H9 (cell line): ENCODE results near the gene MYO1F. TPM values are rescaled to one million over a fixed set of nuclear protein-coding genes. Genes with fewer than 3 reads are reported as not detected.

Source experiments
- DNase-seq: peaks from one replicate; pipeline ENCODE4 v3.0.0-alpha.2; 2017
- H2AFZ ChIP-seq: one replicate; pipeline ENCODE4 v1.6.1; 2013; ENCODE audit warnings: mild to moderate bottlenecking, low read length, control low read depth, moderate library complexity
- H2AK5ac ChIP-seq: 2 replicates; pipeline ENCODE4 v1.6.1; 2013; ENCODE audit warnings: low read length, control low read depth, mixed read lengths; ENCODE audit not compliant: insufficient read length
- H2BK120ac ChIP-seq: one replicate; pipeline ENCODE4 v1.6.1; 2013; ENCODE audit warnings: low read depth, mild to moderate bottlenecking, low read length, control low read depth, inconsistent platforms; ENCODE audit not compliant: poor library complexity, severe bottlenecking
- H2BK12ac ChIP-seq: 2 replicates; pipeline ENCODE4 v1.6.1; 2013; ENCODE audit warnings: low read length, control low read depth, mixed read lengths, low read depth; ENCODE audit not compliant: insufficient read length
- H2BK15ac ChIP-seq: 2 replicates; pipeline ENCODE4 v1.6.1; 2013; ENCODE audit warnings: low read depth, low read length, control low read depth
- H2BK20ac ChIP-seq: one replicate; pipeline ENCODE4 v1.6.1; 2013; ENCODE audit warnings: low read depth, mild to moderate bottlenecking, low read length, control low read depth, inconsistent platforms; ENCODE audit not compliant: poor library complexity, severe bottlenecking
- H2BK5ac ChIP-seq: 2 replicates; pipeline ENCODE4 v1.6.1; 2013; ENCODE audit warnings: low read length, control low read depth, mixed read lengths; ENCODE audit not compliant: insufficient read length
- H3K14ac ChIP-seq: 2 replicates; pipeline ENCODE4 v1.6.1; 2013; ENCODE audit warnings: low read length, control low read depth; ENCODE audit not compliant: insufficient read depth
- H3K18ac ChIP-seq: 2 replicates; pipeline ENCODE4 v1.6.1; 2013; ENCODE audit warnings: low read depth, mild to moderate bottlenecking, mixed read lengths, low read length, control low read depth; ENCODE audit not compliant: insufficient read length
- H3K23ac ChIP-seq: 2 replicates; pipeline ENCODE4 v1.6.1; 2013; ENCODE audit warnings: low read length, control low read depth, mixed read lengths, low read depth; ENCODE audit not compliant: insufficient read length
- H3K23me2 ChIP-seq: 2 replicates; pipeline ENCODE4 v1.6.1; 2013; ENCODE audit warnings: low read depth, mild to moderate bottlenecking, mixed read lengths, low read length, control low read depth; ENCODE audit not compliant: insufficient read length, poor library complexity, severe bottlenecking
- H3K27ac ChIP-seq: 2 replicates; pipeline ENCODE4 v1.5.1; 2013; ENCODE audit warnings: low read length, control low read depth, mixed read lengths, low read depth; ENCODE audit not compliant: insufficient read length
- H3K27me3 ChIP-seq: 2 replicates; pipeline ENCODE4 v1.6.1; 2013; ENCODE audit warnings: low read length, control low read depth, inconsistent platforms; ENCODE audit not compliant: insufficient read depth
- H3K4ac ChIP-seq: 2 replicates; pipeline ENCODE4 v1.6.1; 2013; ENCODE audit warnings: low read depth, mild to moderate bottlenecking, control low read depth, inconsistent platforms, low read length, moderate library complexity
- H3K4me1 ChIP-seq: 2 replicates; pipeline ENCODE4 v1.6.1; 2013; ENCODE audit warnings: low read length, control low read depth, inconsistent platforms; ENCODE audit not compliant: insufficient read depth
- H3K4me2 ChIP-seq: 2 replicates; pipeline ENCODE4 v1.6.1; 2013; ENCODE audit warnings: low read length, control low read depth, mixed read lengths; ENCODE audit not compliant: insufficient read length, insufficient read depth
- H3K56ac ChIP-seq: 2 replicates; pipeline ENCODE4 v1.6.1; 2013; ENCODE audit warnings: low read depth, mild to moderate bottlenecking, mixed read lengths, low read length, control low read depth; ENCODE audit not compliant: insufficient read length
- H3K79me1 ChIP-seq: 2 replicates; pipeline ENCODE4 v1.6.1; 2013; ENCODE audit warnings: low read depth, mild to moderate bottlenecking, moderate library complexity, low read length, control low read depth, inconsistent platforms; ENCODE audit not compliant: insufficient read depth, poor library complexity, severe bottlenecking
- H3K79me2 ChIP-seq: 2 replicates; pipeline ENCODE4 v1.6.1; 2013; ENCODE audit warnings: low read length, control low read depth, inconsistent platforms; ENCODE audit not compliant: insufficient read depth
- H3K9ac ChIP-seq: 2 replicates; pipeline ENCODE4 v1.6.1; 2013; ENCODE audit warnings: low read length, control low read depth, mixed read lengths; ENCODE audit not compliant: insufficient read length; ENCODE audit errors: extremely low read depth
- H3K9me3 ChIP-seq: one replicate; pipeline ENCODE4 v1.6.1; 2013; ENCODE audit warnings: low read depth, low read length, inconsistent platforms; ENCODE audit not compliant: control insufficient read depth
- H3T11ph ChIP-seq: one replicate; pipeline ENCODE4 v1.6.1; 2013; ENCODE audit warnings: mild to moderate bottlenecking, low read length, control low read depth, inconsistent platforms
- H4K20me1 ChIP-seq: one replicate; pipeline ENCODE4 v1.6.1; 2013; ENCODE audit not compliant: control insufficient read depth, insufficient read length, insufficient read depth
- H4K5ac ChIP-seq: 2 replicates; pipeline ENCODE4 v1.6.1; 2013; ENCODE audit warnings: low read depth, mild to moderate bottlenecking, mixed read lengths, low read length, control low read depth; ENCODE audit not compliant: insufficient read length
- H4K8ac ChIP-seq: replicated peaks from 2 replicates; pipeline ENCODE4 v1.6.1; 2013; ENCODE audit warnings: low read length, control low read depth, mixed read lengths, low read depth; ENCODE audit not compliant: insufficient read length
- H4K91ac ChIP-seq: 2 replicates; pipeline ENCODE4 v1.6.1; 2013; ENCODE audit warnings: low read depth, mild to moderate bottlenecking, moderate library complexity, mixed read lengths, low read length, control low read depth; ENCODE audit not compliant: insufficient read length
- H3K27ac Mint-ChIP-seq, 3 experiments: 2 replicates in 2 of 3; 3 replicates in 1 of 3; pipeline ENCODE4 v1.8.0; 2020 to 2021; ENCODE audit warnings: mixed read lengths in 3 of 3, mild to moderate bottlenecking in 1 of 3, moderate library complexity in 1 of 3
- H3K27me3 Mint-ChIP-seq: 2 replicates; pipeline ENCODE4 v1.8.0; 2021; ENCODE audit warnings: low read depth, mild to moderate bottlenecking, moderate library complexity, mixed read lengths
- H3K36me3 Mint-ChIP-seq, 3 experiments: 2 replicates in 2 of 3; 3 replicates in 1 of 3; pipeline ENCODE4 v1.8.0; 2020 to 2021; ENCODE audit warnings: low read depth in 3 of 3, mixed read lengths in 3 of 3; ENCODE audit not compliant: insufficient read depth in 1 of 3
- H3K4me1 Mint-ChIP-seq, 2 experiments: 2 replicates each; pipeline ENCODE4 v1.8.0; 2020; ENCODE audit warnings: mixed read lengths in 2 of 2
- H3K4me3 Mint-ChIP-seq, 2 experiments: 2 replicates in 1 of 2; 3 replicates in 1 of 2; pipeline ENCODE4 v1.8.0; 2020 to 2021; ENCODE audit warnings: mild to moderate bottlenecking in 2 of 2, mixed read lengths in 2 of 2, moderate library complexity in 1 of 2
- H3K9me3 Mint-ChIP-seq, 2 experiments: 2 replicates in 1 of 2; 3 replicates in 1 of 2; pipeline ENCODE4 v1.8.0; 2020; ENCODE audit warnings: mild to moderate bottlenecking in 2 of 2, mixed read lengths in 2 of 2, moderate library complexity in 1 of 2
- WGBS: extraction: QIAGEN DNeasy Blood & Tissue Kit; methylation state at CpG from one replicate; pipeline ENCODE4 v1.1.7; 2013; ENCODE audit warnings: missing lambda C conversion rate, low lambda C conversion rate, mixed read lengths; ENCODE audit not compliant: insufficient read length; ENCODE audit errors: extremely low coverage; 5-methylcytosine and 5-hydroxymethylcytosine counted together
- total RNA-seq: library from RNA; stranded (reverse); gene quantifications from 2 replicates; pipeline ENCODE4 v1.2.1, GENCODE V29; 2021
- TF ChIP-seq, protein P1 (sequence below): fragments of 200-600 bp; sonication (generic); conservative IDR thresholded peaks from 3 replicates; pipeline ENCODE4 v1.8.0; 2021; ENCODE audit warnings: antibody characterized with exemption, mild to moderate bottlenecking

The MYO1F gene
- total RNA-seq, 1 experiment from 2014 or later: 1.0 TPM

DNA sequence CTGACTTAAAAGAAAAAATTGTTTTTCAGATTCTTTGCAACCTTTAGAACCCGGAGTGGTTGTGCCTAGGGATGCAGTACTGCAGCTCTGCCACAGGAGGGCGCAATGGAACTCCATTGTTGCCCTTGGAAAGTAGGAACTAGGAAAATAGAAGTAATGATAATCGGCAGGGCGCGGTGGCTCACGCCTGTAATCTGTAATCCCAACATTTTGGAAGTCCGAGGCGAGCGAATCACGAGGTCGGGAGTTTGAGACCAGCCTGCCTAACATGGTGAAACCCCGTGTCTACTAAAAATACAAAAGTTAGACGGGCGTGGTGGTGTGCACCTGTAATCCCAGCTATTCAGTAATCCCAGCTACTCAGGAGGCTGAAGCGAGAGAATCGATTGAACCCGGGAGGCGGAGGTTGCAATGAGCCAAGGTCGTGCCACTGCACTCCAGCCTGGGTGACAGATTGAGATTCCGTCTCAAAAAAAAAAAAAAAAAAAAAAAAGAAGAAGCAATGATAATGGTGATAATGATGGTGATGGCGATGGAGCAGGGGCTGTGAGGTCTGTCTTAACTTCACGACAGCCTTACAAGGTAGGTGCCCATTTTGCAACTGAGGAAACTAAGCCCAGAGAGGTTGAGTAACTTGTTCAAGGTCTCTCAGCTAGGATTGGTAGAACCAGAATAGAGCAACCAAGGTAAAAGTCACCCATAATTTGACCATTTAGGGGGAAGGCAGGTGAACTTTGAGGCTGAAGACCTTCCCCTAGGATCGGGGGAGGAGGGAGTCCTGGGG, 38.8 kb upstream of the MYO1F start:
- Histone ChIP-seq H3K27ac (no peak overlapping the region), H3K4me1 (no peaks in the 10 kb centered on the region; the same call in 1 of the 2 replicates), H2BK20ac (no peak overlapping the region), H4K5ac (no peak overlapping the region), H2BK5ac (no peak overlapping the region), H3K9me3 (no peaks in the 10 kb centered on the region), H3K23me2 (no peaks in the 10 kb centered on the region), H3K23ac (no peak overlapping the region), H2AK5ac (no peak overlapping the region), H3K14ac (no peak overlapping the region), H3T11ph (no peak overlapping the region), H2BK15ac (no peak overlapping the region), H2AFZ (no peak overlapping the region), H3K9ac (no peak overlapping the region), H2BK120ac (no peak overlapping the region), H3K79me2 (no peaks in the 10 kb centered on the region), H3K79me1 (no peaks in the 10 kb centered on the region), H4K91ac (no peak overlapping the region), H3K4me2 (no peak overlapping the region), H3K4ac (no peak overlapping the region), H3K18ac (no peak overlapping the region), H2BK12ac (no peak overlapping the region), H3K27me3 (no peaks in the 10 kb centered on the region), H4K8ac (no peak overlapping the region), H4K20me1 (no peaks in the 10 kb centered on the region), H3K56ac (no peak overlapping the region)
- peak; percentile 67 for DNase-seq
- Mint-ChIP-seq H3K9me3 (no peaks in the 10 kb centered on the region), H3K4me1 (peaks cover 11 to 19% of the 10 kb centered on the region in 2 experiments), H3K4me3 (no peak overlapping the region), H3K27ac (no peak overlapping the region), H3K36me3 (no peaks in the 10 kb centered on the region), H3K27me3 (no peaks in the 10 kb centered on the region; the same call in none of the 2 replicates)
- no CpG with 5 or more reads among the region's 23 CpGs for WGBS
- TF ChIP-seq, protein P1, sequence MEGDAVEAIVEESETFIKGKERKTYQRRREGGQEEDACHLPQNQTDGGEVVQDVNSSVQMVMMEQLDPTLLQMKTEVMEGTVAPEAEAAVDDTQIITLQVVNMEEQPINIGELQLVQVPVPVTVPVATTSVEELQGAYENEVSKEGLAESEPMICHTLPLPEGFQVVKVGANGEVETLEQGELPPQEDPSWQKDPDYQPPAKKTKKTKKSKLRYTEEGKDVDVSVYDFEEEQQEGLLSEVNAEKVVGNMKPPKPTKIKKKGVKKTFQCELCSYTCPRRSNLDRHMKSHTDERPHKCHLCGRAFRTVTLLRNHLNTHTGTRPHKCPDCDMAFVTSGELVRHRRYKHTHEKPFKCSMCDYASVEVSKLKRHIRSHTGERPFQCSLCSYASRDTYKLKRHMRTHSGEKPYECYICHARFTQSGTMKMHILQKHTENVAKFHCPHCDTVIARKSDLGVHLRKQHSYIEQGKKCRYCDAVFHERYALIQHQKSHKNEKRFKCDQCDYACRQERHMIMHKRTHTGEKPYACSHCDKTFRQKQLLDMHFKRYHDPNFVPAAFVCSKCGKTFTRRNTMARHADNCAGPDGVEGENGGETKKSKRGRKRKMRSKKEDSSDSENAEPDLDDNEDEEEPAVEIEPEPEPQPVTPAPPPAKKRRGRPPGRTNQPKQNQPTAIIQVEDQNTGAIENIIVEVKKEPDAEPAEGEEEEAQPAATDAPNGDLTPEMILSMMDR: peak; percentile 98
